Psoas muscle (tissue), 8 donors: ENCODE data around the gene RCOR2. TPM values are rescaled to one million over a fixed set of nuclear protein-coding genes. Genes with fewer than 3 reads are reported as not detected.

Experiments
- ATAC-seq, 4 donors: fragments of 200-7000 bp; cut with Tn5 transposase; one replicate each; pipeline ENCODE4 v1.9.1; 2020; ENCODE audit warnings: moderate library complexity in 3 of 4, mild to moderate bottlenecking in 2 of 4
- DNase-seq, 2 donors: peaks; one replicate each; pipeline ENCODE4 v3.0.0-alpha.2; 2020
- H3K27ac ChIP-seq: fragments of 200-600 bp; one replicate; pipeline ENCODE4 v1.8.0; 2022
- H3K27me3 ChIP-seq, 3 donors: fragments of 200-600 bp in 1 of 3; one replicate each; pipeline versions ENCODE4 v1.6.1 to v1.8.0; 2013 to 2022; ENCODE audit warnings: low read length in 2 of 3, mild to moderate bottlenecking in 2 of 3, moderate library complexity in 1 of 3; ENCODE audit not compliant: insufficient read depth in 3 of 3
- H3K36me3 ChIP-seq, 2 donors: fragments of 200-600 bp in 1 of 2; one replicate each; pipeline versions ENCODE4 v1.6.1 to v1.8.0; 2013 to 2022; ENCODE audit warnings: low read depth in 1 of 2, mild to moderate bottlenecking in 1 of 2, moderate library complexity in 1 of 2; ENCODE audit not compliant: insufficient read depth in 1 of 2
- H3K4me1 ChIP-seq: fragments of 200-600 bp; one replicate; pipeline ENCODE4 v1.8.0; 2022
- H3K4me3 ChIP-seq: fragments of 200-600 bp; one replicate; pipeline ENCODE4 v1.8.0; 2022; ENCODE audit warnings: mild to moderate bottlenecking
- H3K9me3 ChIP-seq: fragments of 200-600 bp; one replicate; pipeline ENCODE4 v1.8.0; 2022
- WGBS, 3 donors: extraction: QIAGEN DNeasy Blood & Tissue Kit; methylation state at CpG; one replicate each; pipeline versions ENCODE4 v1.1.6 to v1.1.7; 2013; 5-methylcytosine and 5-hydroxymethylcytosine counted together
- intact Hi-C, 2 donors: fragments of 100-400 bp; cut with DNase I; formaldehyde crosslinking; loops; one replicate each; pipeline versions ENCODE4 v1.11.0 to v1.14.2; 2022
- polyA plus RNA-seq, 3 donors: library from polyadenylated mRNA; stranded (reverse); fragments of 200-250 nt; gene quantifications; one replicate each; pipeline ENCODE4 v1.2.3, GENCODE V29; 2013
- total RNA-seq, 4 donors: library from RNA; stranded (reverse); fragmentation: NEBNext Ultra II Directional in 2 of 4; extraction: Animal tissue kit (Norgen Biotek cat#: 25700) in 2 of 4; gene quantifications; one replicate each; pipeline versions ENCODE4 v1.2.1 to v1.2.4, GENCODE V29; 2021 to 2023
- TF ChIP-seq, protein P1 (sequence below): fragments of 200-600 bp; IDR thresholded peaks from one replicate; pipeline ENCODE4 v1.8.0; 2022; ENCODE audit warnings: antibody characterized with exemption
- donor health status: healthy with polysubstance abuse.
- donor health status: DM: no; HTN: no; CAD: no; lungs with moderate emphysema.
- donor health status: Bipolar disorder and iron deficiency.
- donor health status: healthy.
- donor health status: DM: yes; HTN: yes; CAD: no.
- donor health status: DM: no; HTN: no; CAD: no.
- donor health status: DM: no; HTN: no; CAD: no.
- donor health status: DM: yes; HTN: yes; CAD: no.

RCOR2 gene
- total and polyA plus RNA-seq, 7 donors = 0.07 to 2.1 (median 0.66) TPM

DNA sequence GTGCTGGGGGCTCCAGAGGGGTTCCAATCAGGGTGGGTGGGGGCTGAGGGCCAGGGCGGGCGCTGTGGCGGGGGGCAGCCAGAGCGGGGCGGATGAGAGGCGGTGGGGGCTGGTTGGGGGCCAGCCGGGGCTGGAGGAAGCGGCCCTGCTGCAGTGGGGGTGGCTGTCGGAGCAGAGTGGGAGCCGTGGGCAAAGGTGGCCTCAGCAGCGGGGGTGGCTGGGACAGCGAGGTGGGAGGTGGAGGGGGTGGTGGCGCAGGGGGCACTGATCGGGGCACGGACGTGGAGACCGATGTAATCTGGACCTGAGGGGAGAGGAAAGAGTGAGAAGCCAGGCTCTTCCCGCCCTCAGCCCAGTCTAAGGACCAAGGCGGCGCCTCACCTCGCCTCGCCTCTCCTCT, 5.1 kb downstream of the RCOR2 start:
- no peaks in the 10 kb centered on the region for H3K9me3 ChIP-seq
- TF ChIP-seq, protein P1, sequence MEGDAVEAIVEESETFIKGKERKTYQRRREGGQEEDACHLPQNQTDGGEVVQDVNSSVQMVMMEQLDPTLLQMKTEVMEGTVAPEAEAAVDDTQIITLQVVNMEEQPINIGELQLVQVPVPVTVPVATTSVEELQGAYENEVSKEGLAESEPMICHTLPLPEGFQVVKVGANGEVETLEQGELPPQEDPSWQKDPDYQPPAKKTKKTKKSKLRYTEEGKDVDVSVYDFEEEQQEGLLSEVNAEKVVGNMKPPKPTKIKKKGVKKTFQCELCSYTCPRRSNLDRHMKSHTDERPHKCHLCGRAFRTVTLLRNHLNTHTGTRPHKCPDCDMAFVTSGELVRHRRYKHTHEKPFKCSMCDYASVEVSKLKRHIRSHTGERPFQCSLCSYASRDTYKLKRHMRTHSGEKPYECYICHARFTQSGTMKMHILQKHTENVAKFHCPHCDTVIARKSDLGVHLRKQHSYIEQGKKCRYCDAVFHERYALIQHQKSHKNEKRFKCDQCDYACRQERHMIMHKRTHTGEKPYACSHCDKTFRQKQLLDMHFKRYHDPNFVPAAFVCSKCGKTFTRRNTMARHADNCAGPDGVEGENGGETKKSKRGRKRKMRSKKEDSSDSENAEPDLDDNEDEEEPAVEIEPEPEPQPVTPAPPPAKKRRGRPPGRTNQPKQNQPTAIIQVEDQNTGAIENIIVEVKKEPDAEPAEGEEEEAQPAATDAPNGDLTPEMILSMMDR = no peak
- peaks cover 9% of the 10 kb centered on the region for H3K4me1 ChIP-seq
- H3K27ac ChIP-seq = no peak overlapping the region
- 88 to 91% (median 89%) methylated on average over 12 to 22 of the region's 22 CpGs for WGBS, 3 donors
- ATAC-seq (no peak), DNase-seq (no peak)
- intact Hi-C loops = no loop called here
- H3K4me3 ChIP-seq = no peak overlapping the region
- no peaks in the 10 kb centered on the region for H3K27me3 ChIP-seq
- H3K36me3 ChIP-seq = peaks cover 0 to 32% of the 10 kb centered on the region in 2 donors

DNA sequence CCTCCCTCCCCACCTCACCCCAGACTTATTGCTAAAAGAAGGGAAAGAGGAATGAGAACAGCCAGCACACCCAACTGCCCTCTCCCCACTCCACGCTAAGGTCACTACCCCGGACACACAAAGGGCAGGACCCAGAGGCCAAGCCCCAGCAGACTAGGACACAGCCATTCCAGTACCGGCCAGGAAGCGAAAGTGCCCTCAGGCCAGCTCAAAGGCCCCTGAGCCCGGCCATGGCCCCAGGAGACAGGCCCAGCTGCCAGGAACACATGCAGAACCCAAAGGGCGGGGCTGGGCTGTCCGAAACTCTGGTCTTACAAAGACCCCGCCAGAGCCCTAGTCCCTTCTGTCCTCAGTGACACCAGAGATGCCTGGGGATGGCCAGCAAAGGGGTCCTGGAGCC, 5.5 kb downstream of the RCOR2 start:
- WGBS, 3 donors = 52 to 77% (median 56%) methylated on average over 8 of the region's 8 CpGs
- Histone ChIP-seq H3K4me3 (no peak overlapping the region), H3K27ac (no peak overlapping the region), H3K36me3 (peaks cover 0 to 36% of the 10 kb centered on the region in 2 donors), H3K9me3 (no peaks in the 10 kb centered on the region), H3K4me1 (peaks cover 7% of the 10 kb centered on the region), H3K27me3 (no peaks in the 10 kb centered on the region)
- intact Hi-C loops = no loop called here
- TF ChIP-seq, protein P1 = no peak
- DNase-seq (peak; percentile 27 to 66), ATAC-seq (no peak)

DNA sequence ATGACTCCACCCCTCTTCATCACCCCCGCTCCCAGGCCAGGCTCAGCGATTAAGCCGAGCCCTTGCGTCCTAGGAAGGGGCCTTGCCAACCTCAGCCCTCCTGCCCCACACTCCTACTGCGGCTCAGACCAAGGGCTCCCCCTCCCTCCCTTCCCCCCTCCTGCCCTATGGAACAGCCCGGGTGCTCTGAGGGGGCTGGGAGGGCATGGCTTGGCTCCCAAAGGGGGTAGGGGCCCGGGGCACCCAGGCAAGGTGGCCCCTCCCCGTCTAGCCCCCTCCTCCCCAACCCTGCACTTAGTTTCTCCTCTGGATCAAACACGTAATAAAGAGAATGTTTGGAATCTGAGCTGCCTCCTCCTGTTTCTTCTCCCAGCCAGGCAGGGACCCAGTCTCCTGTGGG, 6.3 kb downstream of the RCOR2 start:
- ATAC-seq (no peak), DNase-seq (no peak)
- TF ChIP-seq, protein P1 = no peak
- Histone ChIP-seq H3K27me3 (no peaks in the 10 kb centered on the region), H3K4me3 (no peak overlapping the region), H3K27ac (no peak overlapping the region), H3K4me1 (no peaks in the 10 kb centered on the region), H3K36me3 (peaks cover 0 to 44% of the 10 kb centered on the region in 2 donors), H3K9me3 (no peaks in the 10 kb centered on the region)
- intact Hi-C loops = no loop called here
- 62 to 72% (median 62%) methylated on average over 9 of the region's 9 CpGs for WGBS, 3 donors

DNA sequence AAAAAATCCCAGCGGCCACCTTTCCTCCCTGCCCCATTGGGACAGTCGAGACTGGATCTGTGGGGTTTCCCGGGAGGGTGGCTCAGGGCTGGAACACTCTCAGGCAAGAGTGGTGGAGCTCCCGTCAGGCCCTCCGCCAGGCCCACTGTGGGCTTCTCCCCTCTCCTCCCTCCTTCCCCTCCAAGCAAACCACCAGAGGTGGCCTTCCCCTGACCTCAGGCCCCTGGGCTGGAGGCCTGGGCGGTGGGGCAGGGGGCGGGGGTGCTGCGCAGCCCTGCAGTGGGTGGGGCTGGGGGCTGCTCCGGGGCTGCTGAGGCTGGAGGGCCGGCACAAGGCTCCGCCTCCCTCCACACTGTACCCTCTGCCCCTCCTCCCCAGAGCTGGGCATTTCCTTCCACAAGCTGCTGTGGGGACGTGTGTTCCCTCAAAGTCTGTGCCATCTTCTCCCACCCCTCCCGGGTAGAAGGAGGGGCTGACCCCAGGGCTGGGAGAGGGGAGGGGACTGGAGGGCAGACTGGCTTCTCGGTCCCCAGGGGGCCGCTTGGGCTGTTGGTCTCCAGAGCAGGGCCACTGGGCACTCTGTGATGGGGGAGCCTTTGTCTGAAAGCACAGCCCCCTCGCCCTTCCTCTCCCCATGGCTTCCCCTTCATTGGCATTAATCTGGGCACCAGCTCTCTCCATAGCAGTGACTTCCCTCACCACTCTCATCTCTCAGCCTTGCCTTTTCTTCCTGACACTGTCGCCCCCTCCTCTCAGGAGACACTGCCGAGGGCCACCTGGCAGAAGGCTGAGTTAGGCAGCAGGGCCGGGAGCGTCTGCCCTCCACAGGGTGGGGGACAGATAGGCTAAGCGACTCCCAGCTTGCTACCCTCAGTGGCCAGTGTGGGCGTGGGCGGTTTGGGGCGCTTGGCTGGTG, 7.1 kb downstream of the RCOR2 start:
- no peak overlapping the region for H3K27ac ChIP-seq
- peaks cover 0 to 52% of the 10 kb centered on the region in 2 donors for H3K36me3 ChIP-seq
- ATAC-seq (no peak), DNase-seq (no peak)
- 74 to 82% (median 80%) methylated on average over 23 to 24 of the region's 24 CpGs for WGBS, 3 donors
- no peak overlapping the region for H3K4me3 ChIP-seq
- intact Hi-C loops = no loop called here
- no peaks in the 10 kb centered on the region for H3K27me3 ChIP-seq
- no peaks in the 10 kb centered on the region for H3K9me3 ChIP-seq
- TF ChIP-seq, protein P1 = no peak
- no peaks in the 10 kb centered on the region for H3K4me1 ChIP-seq
